ACC112 (cell line): Measurements from ENCODE around the gene ZNF688.

Experiments used
- H2AFZ ChIP-seq: fragments of 200-600 bp; sonication (generic); one replicate; pipeline ENCODE4 v1.6.0; 2017; ENCODE audit warnings: antibody characterized with exemption, low read length; ENCODE audit not compliant: unreplicated experiment
- H3K27ac ChIP-seq: fragments of 200-600 bp; sonication (generic); 2 replicates; pipeline ENCODE4 v1.5.1; 2014; ENCODE audit warnings: low read depth, mild to moderate bottlenecking, antibody characterized with exemption, low read length, moderate library complexity
- H3K27me3 ChIP-seq: fragments of 200-600 bp; sonication (generic); 2 replicates; pipeline ENCODE4 v1.6.1; 2014; ENCODE audit warnings: mild to moderate bottlenecking, antibody characterized with exemption, low read length, moderate library complexity, mixed read lengths; ENCODE audit not compliant: insufficient read depth
- H3K36me3 ChIP-seq: fragments of 200-600 bp; sonication (generic); 2 replicates; pipeline ENCODE4 v1.6.1; 2016; ENCODE audit warnings: mild to moderate bottlenecking, antibody characterized with exemption, low read length, moderate library complexity, mixed read lengths; ENCODE audit not compliant: insufficient read depth
- H3K4me1 ChIP-seq: fragments of 200-600 bp; sonication (generic); one replicate; pipeline ENCODE4 v1.6.1; 2016; ENCODE audit warnings: low read length, mixed read lengths; ENCODE audit not compliant: insufficient read depth, unreplicated experiment, control insufficient read depth
- H3K4me3 ChIP-seq: fragments of 200-600 bp; sonication (generic); 2 replicates; pipeline ENCODE4 v1.5.1; 2014; ENCODE audit warnings: mild to moderate bottlenecking, low read depth, low read length
- H3K79me2 ChIP-seq: fragments of 200-600 bp; sonication (generic); one replicate; pipeline ENCODE4 v1.6.0; 2016; ENCODE audit warnings: low read length; ENCODE audit not compliant: control insufficient read depth, unreplicated experiment, insufficient read depth

ZNF688 gene

DNA sequence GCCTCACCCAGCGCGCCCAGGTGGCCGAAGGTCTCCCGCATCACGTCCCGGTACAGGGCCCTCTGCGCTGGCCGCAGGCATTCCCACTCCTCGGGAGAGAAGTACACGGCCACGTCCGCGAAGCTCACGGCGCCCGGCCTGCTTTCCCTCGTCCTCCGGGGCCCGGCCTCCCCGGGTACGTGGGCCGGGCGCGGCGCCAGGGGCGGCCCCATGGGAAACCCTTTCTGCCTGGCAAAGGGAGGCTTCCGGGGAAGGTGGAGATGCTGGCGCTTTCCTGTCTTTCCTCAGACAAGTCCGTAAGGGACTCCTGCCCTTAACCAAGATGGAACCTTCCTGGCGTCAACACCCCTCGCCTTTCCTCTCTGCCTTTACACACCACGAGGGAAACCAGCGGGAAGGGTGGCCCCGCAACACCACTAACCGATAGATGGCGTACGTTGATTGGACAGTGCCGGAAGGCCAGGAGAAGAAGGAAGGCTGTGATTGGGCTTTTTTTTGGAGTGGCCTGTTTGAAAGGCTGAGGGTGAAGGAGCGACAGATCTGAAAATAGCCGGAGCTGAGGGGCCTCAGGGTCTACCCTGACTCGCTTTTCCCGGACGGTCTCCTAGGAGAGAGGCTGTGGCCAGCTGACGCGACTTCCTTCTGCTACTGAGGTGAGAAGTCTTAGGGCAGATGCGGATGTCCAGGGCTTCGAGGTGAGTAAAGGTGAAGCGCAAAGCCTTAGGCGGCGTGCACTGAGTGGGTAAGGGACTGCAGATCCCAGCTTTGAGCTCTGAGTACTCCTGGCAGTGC, 14.1 kb upstream of the ZNF688 start, which contains the start of gene ZNF785:
Gene ZNF785 (minus strand): TSS at position 298 of the 792 bp plus-strand sequence. CDS start 86 bp downstream, at position 212.
- peaks cover 48% of the 10 kb centered on the region for H3K79me2 ChIP-seq
- H3K4me1 ChIP-seq: peaks cover 5% of the 10 kb centered on the region
- H3K27me3 ChIP-seq: no peaks in the 10 kb centered on the region
- H3K27ac ChIP-seq: peak within 1 kb of the TSS; percentile 57
- H3K36me3 ChIP-seq: peaks cover 4% of the 10 kb centered on the region; the same call in 1 of the 2 replicates
- H2AFZ ChIP-seq: peak within 1 kb of the TSS; percentile 86
- peak within 1 kb of the TSS; percentile 98 for H3K4me3 ChIP-seq

GRCh38 chr16:30585022-30585399, 13.5 kb upstream of the ZNF688 start:
- Histone ChIP-seq H3K36me3 (peaks cover 4% of the 10 kb centered on the region; the same call in 1 of the 2 replicates), H3K4me3 (peak overlapping the region; percentile 98), H2AFZ (peak overlapping the region; percentile 70), H3K4me1 (peaks cover 5% of the 10 kb centered on the region), H3K27me3 (no peaks in the 10 kb centered on the region), H3K27ac (peak overlapping the region; percentile 57), H3K79me2 (peaks cover 48% of the 10 kb centered on the region)

- Histone ChIP-seq H3K4me1 (peaks cover 5% of the 10 kb centered on the region), H3K27me3 (no peaks in the 10 kb centered on the region), H3K79me2 (peaks cover 44% of the 10 kb centered on the region), H3K27ac (no peak overlapping the region), H3K4me3 (no peak overlapping the region), H2AFZ (no peak overlapping the region), H3K36me3 (peaks cover 12% of the 10 kb centered on the region)
Measured at GRCh38 chr16:30582611-30583340, 11.3 kb upstream of the ZNF688 start.

GRCh38 chr16:30581457-30581856, 9.9 kb upstream of the ZNF688 start:
- Histone ChIP-seq H3K79me2 (peaks cover 36% of the 10 kb centered on the region), H3K4me3 (no peak overlapping the region), H3K27ac (no peak overlapping the region), H3K36me3 (peaks cover 12% of the 10 kb centered on the region), H3K4me1 (no peaks in the 10 kb centered on the region), H2AFZ (no peak overlapping the region), H3K27me3 (no peaks in the 10 kb centered on the region)

- peaks cover 7% of the 10 kb centered on the region; the same call in 1 of the 2 replicates for H3K36me3 ChIP-seq
- no peak overlapping the region for H3K27ac ChIP-seq
- no peak overlapping the region for H2AFZ ChIP-seq
- no peaks in the 10 kb centered on the region for H3K27me3 ChIP-seq
- no peak overlapping the region for H3K4me3 ChIP-seq
- no peaks in the 10 kb centered on the region for H3K79me2 ChIP-seq
- no peaks in the 10 kb centered on the region for H3K4me1 ChIP-seq
Measured at GRCh38 chr16:30574678-30575077, 3.2 kb upstream of the ZNF688 start.

- Histone ChIP-seq H3K27ac (peak overlapping the region; percentile 75), H2AFZ (peak overlapping the region; percentile 59), H3K27me3 (no peaks in the 10 kb centered on the region)
Measured at GRCh38 chr16:30570636-30571444, 674 bp downstream of the ZNF688 start.

GRCh38 chr16:30569746-30570635, 1.5 kb downstream of the ZNF688 start:
- Histone ChIP-seq H3K27ac (no peak overlapping the region), H3K4me3 (no peak overlapping the region)

More at GRCh38 chr16:30570636-30571444, 674 bp downstream of the ZNF688 start:
- peak overlapping the region; percentile 83 for H3K4me3 ChIP-seq
- H3K36me3 ChIP-seq: no peaks in the 10 kb centered on the region
- H3K4me1 ChIP-seq: peaks cover 14% of the 10 kb centered on the region
- no peaks in the 10 kb centered on the region for H3K79me2 ChIP-seq

GRCh38 chr16:30569281-30569680, 2.2 kb downstream of the ZNF688 start:
- Histone ChIP-seq H3K36me3 (no peaks in the 10 kb centered on the region), H3K79me2 (no peaks in the 10 kb centered on the region), H3K4me1 (peaks cover 14% of the 10 kb centered on the region), H3K27me3 (no peaks in the 10 kb centered on the region), H3K4me3 (no peak overlapping the region), H3K27ac (peak overlapping the region; percentile 85; the same call in 1 of the 2 replicates), H2AFZ (no peak overlapping the region)

More at GRCh38 chr16:30569746-30570635, 1.5 kb downstream of the ZNF688 start:
- Histone ChIP-seq H3K27me3 (no peaks in the 10 kb centered on the region), H3K4me1 (peaks cover 14% of the 10 kb centered on the region), H2AFZ (no peak overlapping the region), H3K79me2 (no peaks in the 10 kb centered on the region), H3K36me3 (no peaks in the 10 kb centered on the region)

- H3K27me3 ChIP-seq: no peaks in the 10 kb centered on the region
- H3K36me3 ChIP-seq: no peaks in the 10 kb centered on the region
- H3K4me1 ChIP-seq: peaks cover 14% of the 10 kb centered on the region
- no peak overlapping the region for H3K4me3 ChIP-seq
- no peaks in the 10 kb centered on the region for H3K79me2 ChIP-seq
- peak overlapping the region; percentile 85 for H3K27ac ChIP-seq
- H2AFZ ChIP-seq: no peak overlapping the region
Measured at GRCh38 chr16:30567991-30568638, 3.4 kb downstream of the ZNF688 start.
